ENCODE data around the gene BICC1. TPM values are rescaled to one million over a fixed set of nuclear protein-coding genes. Genes with fewer than 3 reads are reported as not detected.

The BICC1 gene
- total RNA-seq, 1 donor from 2014 or later = 150 TPM

DNA sequence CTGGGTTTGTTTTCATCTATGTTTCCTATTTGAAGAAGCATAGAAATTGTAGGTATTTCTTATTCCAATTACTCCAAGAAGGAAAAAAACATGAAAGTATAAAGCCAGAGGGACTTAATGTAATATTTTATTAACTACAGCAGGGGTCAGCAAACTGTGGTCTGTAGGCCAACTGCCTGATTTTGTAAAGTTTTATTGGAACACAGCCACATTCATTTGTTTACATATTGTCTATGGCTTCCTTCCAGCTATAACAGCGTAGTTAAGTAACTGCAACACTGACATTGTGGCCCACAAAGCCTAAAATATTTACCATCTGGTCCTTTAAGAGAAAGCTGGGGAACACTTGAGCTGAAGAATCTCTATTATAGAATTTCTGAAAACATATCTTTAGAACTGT lies 306.2 kb downstream of the BICC1 start:
- DNase-seq (ENCODE audit: low read depth) = no peak
- H3K4me3 ChIP-seq (ENCODE audit: low read depth, low read length) = no peak overlapping the region
- TF ChIP-seq, protein P1, sequence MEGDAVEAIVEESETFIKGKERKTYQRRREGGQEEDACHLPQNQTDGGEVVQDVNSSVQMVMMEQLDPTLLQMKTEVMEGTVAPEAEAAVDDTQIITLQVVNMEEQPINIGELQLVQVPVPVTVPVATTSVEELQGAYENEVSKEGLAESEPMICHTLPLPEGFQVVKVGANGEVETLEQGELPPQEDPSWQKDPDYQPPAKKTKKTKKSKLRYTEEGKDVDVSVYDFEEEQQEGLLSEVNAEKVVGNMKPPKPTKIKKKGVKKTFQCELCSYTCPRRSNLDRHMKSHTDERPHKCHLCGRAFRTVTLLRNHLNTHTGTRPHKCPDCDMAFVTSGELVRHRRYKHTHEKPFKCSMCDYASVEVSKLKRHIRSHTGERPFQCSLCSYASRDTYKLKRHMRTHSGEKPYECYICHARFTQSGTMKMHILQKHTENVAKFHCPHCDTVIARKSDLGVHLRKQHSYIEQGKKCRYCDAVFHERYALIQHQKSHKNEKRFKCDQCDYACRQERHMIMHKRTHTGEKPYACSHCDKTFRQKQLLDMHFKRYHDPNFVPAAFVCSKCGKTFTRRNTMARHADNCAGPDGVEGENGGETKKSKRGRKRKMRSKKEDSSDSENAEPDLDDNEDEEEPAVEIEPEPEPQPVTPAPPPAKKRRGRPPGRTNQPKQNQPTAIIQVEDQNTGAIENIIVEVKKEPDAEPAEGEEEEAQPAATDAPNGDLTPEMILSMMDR (conservative IDR thresholded peaks at IDR 0.05; ENCODE audit: low read depth, low read length) = peak; percentile 12

DNA sequence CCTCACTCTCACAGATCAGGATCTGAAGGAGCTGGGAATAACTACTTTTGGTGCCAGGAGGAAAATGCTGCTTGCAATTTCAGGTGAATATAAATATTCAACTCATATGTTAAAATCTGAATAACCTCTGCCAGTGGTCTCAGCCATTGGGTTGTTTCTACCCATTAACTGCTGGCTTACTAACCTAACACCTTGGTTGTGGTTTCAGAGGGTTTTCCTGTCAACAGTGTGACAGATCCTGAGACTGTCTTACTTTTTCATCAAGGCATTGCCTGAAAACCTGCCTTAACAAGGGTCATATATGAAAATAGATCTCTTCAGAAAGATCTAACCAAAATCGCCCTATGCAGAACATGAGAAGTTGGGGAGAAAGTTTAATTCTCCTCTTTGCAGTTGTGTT lies 307.7 kb downstream of the BICC1 start:
- DNase-seq (ENCODE audit: low read depth) = no peak
- H3K4me3 ChIP-seq (ENCODE audit: low read depth, low read length) = no peak overlapping the region
- TF ChIP-seq, protein P1 (conservative IDR thresholded peaks at IDR 0.05; ENCODE audit: low read depth, low read length) = no peak

- H3K4me3 ChIP-seq (ENCODE audit: low read depth, low read length) = no peak overlapping the region
- DNase-seq (ENCODE audit: low read depth) = no peak
- TF ChIP-seq, protein P1 (conservative IDR thresholded peaks at IDR 0.05; ENCODE audit: low read depth, low read length) = no peak
These were observed 308.4 kb downstream of the BICC1 start for GRCh38 chr10:58820861-58821751.

DNA sequence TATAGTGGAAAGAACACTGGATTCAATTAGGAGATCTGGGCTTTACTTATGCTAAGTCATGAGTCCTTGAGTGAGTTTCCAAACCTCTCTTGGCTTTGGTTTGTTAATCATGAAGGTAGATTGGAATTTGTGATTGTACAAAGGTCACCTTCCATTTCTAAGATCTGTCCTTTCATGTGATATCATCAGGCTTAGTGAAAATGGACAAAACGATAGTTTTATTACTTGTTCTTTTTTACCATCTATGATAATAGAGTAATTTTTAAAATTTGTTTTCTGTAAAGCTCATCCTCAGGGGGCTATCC lies 309.0 kb downstream of the BICC1 start:
- TF ChIP-seq, protein P1 (conservative IDR thresholded peaks at IDR 0.05; ENCODE audit: low read depth, low read length) = no peak
- no peak overlapping the region for H3K4me3 ChIP-seq (ENCODE audit: low read depth, low read length)
- DNase-seq (ENCODE audit: low read depth) = no peak

DNA sequence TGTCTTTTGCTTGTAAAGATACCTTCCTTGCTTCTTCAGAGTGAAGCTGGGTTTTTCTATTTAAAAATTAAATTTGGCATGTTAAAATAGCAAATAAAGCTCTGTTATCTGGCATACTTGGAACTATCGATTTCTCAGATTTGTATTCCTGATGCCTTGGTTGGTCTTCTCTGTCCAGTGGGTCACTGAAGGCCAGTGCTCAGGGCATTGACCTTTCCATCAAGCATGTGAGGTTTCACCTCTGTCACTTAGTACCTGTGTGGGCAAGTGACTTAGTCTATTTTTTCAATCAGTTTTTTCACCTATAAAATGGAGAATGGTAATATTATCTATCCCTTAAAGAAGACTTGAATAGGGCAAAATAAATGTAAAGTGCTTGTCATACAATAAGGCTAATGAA lies 311.3 kb downstream of the BICC1 start:
- H3K4me3 ChIP-seq (ENCODE audit: low read depth, low read length) = no peak overlapping the region
- DNase-seq (ENCODE audit: low read depth) = no peak
- TF ChIP-seq, protein P1 (conservative IDR thresholded peaks at IDR 0.05; ENCODE audit: low read depth, low read length) = no peak

- TF ChIP-seq, protein P1 (conservative IDR thresholded peaks at IDR 0.05; ENCODE audit: low read depth, low read length) = no peak
- no peak for DNase-seq (ENCODE audit: low read depth)
- H3K4me3 ChIP-seq (ENCODE audit: low read depth, low read length) = no peak overlapping the region
These were observed 311.7 kb downstream of the BICC1 start for GRCh38 chr10:58824396-58824795.

GRCh38 chr10:58826694-58827093 lies 314.0 kb downstream of the BICC1 start:
- H3K4me3 ChIP-seq (ENCODE audit: low read depth, low read length) = no peak overlapping the region
- no peak for DNase-seq (ENCODE audit: low read depth)
- TF ChIP-seq, protein P1 (conservative IDR thresholded peaks at IDR 0.05; ENCODE audit: low read depth, low read length) = no peak

Measured in epithelial cell of proximal tubule (primary cell).